Activated CD4-positive, alpha-beta T cell treated with anti-CD3 and anti-CD28 coated beads, Interleukin-2, amount 50 U/mL, for 24 hours (primary cell): Measurements from ENCODE around the gene SORCS2.

ENCODE experiments used
- DNase-seq, 2 donors: peaks; one replicate each; pipeline ENCODE4 v3.0.0-alpha.2; 2020; ENCODE audit warnings: low read depth in 1 of 2, low spot score in 1 of 2

SORCS2 gene

DNA sequence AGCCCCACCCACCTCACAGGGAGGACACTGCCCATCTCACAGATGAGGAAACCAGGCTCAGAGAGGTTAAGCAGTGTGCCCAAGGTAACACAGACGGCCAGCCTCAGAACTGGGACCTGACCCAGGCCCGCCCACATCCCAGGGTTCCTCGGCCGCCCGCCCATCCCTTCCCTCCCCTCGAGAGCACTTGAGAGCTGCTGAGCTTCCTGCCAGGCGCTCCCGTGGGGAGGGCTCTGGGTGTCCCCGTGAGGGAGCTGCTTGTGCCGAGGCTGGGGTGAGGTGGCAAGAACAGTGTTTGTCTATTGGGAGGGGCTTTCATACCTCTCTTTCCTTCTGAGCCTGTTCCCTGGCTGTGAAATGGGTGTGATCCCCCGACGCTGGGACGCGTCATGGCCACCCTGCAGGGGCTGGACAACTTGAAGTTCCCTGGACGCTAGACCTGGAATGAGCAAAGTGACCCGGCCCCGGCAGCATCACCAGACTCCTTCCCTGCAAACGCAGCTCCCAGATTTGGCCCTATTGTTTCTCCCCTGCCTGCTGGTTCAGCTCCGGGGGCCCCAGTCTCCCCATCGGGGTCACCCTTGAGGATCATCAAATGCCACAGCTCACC lies 542.4 kb downstream of the SORCS2 start:
- no peak for DNase-seq

- no peak for DNase-seq
Observed at GRCh38 chr4:7735395-7735794, 543.1 kb downstream of the SORCS2 start.

- no peak for DNase-seq
Observed at GRCh38 chr4:7735961-7736360, 543.6 kb downstream of the SORCS2 start.

DNA sequence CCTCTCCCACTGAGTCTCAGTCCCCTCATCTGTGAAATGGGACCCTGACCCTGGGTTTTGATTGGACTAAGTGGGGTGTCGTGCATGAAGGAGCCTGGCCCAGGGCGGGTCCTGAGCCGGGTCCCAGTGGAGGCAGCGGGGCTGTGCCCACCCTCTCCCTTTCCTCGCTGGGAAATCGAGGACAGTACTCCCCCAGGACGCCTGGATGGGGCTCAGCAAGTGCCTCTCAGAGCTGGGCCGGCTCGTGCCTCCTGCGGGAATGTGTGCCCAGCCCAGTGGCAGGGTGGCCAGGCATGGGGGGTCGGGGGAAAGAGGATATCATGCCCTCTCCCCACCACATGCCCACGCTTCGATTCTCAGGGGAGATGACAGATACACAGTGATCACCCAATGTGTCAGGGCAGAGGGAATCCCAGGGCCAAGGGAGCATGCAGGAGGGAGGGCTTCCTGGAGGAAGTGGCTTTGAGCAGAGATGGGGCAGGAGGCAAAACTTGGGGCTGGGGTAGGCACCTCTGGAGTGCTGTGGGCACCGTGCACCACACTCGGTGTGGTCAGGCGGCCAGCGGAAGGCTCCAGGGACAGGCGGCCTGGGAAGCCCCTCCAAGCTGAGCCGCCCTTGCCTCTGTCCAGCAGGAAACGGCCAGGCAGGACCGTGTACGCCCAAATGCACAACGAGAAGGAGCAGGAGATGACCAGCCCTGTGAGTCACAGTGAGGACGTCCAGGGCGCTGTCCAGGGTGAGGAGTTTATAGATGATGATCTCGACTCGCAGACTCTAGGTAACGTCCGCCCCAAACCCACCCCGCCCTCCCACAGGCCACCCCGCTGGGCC lies 544.3 kb downstream of the SORCS2 start:
- DNase-seq: no peak

- no peak for DNase-seq
Observed at GRCh38 chr4:7737268-7737645, 544.9 kb downstream of the SORCS2 start.

DNA sequence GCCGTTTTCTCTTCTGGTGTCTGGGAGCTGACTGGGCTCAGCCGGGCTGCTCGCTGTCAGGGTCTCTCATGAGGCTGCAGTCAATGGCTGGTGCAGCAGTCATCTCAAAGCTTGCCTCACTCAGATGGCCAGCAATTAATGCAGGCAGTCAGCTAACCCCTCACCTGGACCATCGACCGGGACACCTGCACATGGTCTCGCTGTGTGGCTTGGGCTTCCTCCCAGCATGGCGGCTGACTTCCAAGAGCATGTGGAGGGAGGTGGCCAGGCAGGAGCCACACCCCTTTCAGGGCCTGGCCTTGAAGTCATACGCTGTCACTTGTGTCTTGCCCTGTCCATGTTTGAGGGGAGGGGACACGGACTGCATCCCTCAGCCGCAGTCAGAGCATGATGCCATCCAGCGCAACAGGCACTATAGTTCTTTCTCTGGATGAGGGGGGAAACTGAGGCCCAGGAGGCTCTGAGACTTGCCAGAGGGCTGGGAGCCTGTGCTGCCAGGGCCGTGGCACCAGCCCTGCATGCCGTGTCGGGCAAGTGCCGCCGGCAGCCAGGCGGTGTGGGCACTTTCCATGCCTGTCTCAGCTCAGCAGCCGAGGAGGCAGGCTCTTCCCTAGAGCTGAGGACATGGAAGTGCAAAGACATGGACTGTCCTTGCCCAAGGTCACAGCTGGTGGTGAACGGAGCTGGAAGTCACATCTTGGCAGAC lies 545.6 kb downstream of the SORCS2 start:
- DNase-seq: no peak

DNA sequence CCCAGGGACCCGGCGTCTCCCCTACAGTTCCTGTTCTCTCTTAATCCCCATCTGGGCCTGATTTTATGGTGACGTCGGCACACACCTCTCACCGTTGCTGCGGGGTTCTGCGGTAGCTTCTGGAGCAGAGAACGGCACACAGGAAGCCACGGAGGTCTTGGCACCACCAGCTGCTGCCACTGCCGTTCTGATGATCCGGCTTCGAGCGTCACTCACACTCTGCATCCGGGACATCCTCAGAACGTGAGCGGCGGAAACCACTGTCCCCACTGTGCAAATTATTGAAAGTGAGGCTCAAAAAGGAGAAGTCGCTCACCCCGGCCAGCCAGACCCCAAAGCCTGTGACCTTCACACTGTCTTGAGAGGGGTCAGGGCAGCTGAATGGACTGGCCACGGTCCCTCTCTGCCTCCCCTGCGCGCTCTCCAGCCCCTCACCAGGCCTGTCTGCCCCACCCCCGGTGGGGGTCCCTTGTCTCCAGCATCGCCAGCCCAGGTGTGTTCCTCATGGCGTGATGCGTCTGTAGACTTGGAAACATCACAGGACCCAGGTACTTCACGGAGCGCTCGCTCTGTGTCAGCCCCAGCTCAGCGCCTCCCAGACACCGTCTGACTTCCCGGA lies 546.2 kb downstream of the SORCS2 start:
- no peak for DNase-seq

DNA sequence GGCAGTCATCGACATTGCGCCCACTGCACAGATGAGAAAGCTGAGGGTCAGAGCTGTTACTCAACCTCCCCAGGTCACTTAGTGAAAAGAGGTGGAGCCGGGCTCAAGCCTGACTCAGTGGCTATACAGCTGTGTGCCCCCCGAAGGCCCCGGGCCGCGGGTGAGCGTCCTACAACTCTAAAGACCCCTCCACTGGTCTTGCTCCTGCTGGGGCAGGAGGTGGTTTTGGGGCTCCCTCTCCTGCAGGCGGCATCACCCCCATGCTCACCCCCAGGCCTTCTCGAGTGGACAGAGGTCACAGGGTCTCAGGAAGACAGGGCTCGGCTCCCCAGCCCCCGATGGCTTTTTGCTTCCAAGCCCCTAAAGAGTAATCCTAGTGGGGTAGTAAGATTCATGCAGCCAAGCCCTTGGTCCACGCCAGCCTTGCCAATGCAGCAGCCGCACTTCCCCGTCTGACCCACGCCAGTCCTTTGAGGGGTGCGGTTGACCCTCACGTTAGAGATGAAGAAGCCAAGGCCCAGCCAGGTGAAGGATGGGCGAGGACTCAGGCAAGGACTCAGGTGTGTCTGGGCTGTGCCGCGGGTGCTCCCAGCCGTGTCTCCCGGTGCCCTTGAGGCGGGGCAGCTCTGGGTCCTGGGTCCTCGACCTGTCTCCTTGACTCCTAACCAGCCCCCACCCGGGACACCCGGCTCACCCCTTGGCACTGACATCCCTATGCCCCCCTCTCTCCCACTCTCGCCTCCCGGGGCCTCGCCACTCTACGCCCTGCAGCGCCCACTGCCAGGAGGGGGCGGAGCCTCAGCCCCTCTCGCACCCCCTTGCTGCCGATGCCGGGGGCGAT lies 547.0 kb downstream of the SORCS2 start:
- no peak for DNase-seq

GRCh38 chr4:7739918-7740865 lies 547.9 kb downstream of the SORCS2 start:
- DNase-seq: no peak

GRCh38 chr4:7740866-7741525 lies 548.7 kb downstream of the SORCS2 start:
- no peak for DNase-seq

DNA sequence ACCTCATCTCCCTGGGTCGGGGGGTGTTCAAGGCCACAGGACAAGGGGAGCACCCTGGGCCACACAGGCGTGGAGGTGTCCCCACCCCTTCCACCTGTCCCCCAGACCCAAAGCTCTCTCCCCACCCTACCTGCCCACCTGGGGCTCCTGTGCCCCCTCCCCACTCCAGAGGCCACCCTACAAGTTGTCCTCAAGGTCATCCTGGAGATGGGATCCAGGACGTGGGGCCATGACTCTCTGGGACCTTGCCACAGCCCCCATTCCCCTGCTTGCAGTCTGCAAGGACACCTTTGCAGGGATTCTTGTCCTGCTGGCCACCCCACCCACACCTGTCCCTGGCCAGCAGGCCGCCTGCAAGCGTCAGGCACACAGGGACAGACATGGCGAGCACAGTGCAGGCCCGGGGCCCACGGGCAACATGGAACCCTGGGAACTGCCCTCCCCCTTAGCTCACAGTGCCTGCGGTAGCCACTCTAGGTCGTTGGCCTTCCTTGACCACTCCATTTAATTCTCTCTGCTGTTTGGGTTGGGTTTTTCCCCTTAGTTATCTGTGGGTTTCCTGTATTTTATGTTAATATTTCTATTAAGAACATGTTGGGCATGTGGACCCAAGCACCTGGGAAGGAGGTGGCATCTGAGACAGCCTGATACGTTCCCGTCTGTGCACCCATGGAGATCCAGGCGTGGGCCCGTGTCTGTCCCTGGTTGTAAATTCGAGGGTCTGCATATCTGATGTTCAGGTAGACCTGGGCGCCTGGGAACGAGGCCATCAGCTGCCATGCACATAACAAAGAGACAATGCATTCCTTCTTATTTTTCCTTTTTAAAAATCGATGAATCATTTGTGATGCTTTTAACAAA lies 549.8 kb downstream of the SORCS2 start:
- no peak for DNase-seq

DNA sequence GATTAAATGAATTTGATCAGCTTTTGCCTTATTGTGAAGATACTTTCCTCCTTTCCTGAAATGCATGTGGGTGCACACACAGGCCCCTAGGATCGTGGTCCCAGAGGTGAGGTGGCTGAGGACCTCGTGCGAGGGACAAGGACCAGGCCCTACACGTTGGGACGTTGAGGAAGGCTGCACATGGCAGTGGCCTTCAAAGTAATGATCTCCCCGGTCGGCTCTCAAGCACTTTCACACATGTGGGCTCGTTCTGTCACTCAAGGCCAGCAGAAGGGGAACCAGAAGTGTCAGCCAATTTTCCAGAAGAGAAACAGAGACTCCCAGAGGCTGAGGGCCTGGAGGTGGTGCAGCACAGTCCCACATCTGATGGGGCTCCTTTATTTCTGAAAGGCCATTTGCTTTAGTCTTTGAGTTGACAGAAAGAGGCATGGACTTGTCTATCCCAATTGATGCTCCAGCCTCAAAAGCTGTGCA lies 550.5 kb downstream of the SORCS2 start:
- DNase-seq: no peak

DNA sequence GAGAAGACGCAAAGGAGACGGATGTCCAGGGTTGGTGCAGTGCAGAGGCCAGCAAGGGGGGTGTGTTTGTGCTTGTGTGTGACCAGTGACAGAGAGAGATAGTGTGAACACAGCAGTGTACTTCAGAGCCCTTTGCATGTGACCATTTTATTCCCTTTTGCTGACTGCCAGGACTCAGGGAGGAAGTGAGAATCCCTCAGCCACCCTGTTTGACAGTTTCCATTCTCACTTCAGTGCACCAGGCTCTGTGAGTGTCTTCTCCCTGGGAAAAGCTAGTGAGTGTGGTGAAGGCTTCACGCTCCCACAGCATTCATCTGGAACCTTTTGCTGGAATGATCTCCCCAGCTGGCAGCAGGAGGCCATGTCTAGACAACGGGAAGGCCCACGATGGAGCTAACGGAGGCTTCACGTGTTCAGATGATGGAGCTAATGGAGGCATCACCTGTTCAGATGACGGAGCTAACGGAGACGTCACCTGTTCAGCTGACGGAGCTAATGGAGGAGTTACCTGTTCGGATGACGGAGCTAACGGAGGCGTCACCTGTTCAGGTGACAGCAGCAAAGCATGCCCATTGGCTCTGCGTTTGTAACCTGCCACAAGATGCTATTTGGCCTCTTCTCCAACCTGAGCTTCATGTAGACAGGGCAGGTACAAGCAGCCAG lies 551.9 kb downstream of the SORCS2 start:
- no peak for DNase-seq

DNA sequence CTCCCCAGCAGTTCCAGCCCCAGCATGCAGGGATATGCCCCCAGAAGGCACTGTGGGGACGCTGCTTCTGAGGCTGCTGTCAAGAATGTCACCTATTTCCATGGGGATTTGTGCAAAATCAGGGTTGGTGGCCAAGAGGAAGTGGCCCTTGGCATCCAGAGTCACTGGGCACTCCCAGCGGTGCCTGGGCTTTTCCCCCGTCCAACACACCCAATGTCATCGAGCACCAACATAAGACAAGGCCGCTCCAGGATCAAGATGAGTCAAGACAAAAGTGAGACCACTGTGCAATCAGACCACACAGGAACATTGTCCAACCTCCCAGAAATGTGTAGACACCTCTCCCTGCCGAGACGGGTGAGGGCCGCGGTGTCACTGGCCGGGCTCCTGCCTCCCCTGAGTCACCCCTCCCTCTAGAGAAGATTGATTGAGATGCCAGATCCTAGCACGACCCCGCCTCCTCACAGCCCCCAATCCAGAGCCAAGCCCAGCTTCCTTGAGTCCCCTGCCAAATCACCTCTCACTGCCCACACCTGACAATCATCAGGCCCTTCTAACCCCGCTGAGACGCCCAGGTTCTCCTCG lies 553.1 kb downstream of the SORCS2 start:
- DNase-seq: no peak

DNA sequence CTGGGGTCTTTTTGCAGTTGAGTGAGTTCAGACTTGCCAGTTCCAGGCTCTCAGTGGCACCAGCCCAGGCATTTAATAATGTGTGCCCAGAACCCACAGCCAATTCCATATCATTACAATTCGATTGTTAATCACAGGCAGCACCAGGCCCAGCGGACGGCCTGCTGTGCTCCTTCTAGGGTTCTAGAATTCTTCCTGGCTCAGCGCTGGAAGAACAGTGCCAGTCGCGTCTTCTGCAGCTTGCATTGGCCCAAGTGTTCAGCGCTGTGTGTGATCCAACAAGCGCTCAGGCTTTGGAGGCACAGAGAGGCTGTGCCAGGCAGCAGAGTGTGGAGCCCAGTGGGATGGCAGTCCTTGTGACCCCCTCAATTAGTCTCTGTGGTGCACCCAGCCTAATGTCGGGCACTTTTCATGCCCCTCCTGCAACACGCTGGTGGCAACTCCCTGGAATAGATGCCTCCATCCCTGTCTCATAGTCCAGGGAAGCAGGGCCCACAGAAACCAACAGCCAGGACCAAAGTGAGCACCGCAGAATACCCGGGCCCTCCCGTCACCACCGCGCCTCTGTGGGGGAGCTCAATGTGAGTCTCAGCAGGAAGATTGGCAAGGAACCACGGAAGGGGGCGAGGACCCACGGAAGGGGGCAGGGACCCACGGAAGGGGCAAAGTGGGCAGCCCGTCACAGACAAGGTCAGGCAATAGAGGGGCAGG lies 554.2 kb downstream of the SORCS2 start:
- no peak for DNase-seq

GRCh38 chr4:7747062-7747385 lies 554.7 kb downstream of the SORCS2 start:
- DNase-seq: no peak

DNA sequence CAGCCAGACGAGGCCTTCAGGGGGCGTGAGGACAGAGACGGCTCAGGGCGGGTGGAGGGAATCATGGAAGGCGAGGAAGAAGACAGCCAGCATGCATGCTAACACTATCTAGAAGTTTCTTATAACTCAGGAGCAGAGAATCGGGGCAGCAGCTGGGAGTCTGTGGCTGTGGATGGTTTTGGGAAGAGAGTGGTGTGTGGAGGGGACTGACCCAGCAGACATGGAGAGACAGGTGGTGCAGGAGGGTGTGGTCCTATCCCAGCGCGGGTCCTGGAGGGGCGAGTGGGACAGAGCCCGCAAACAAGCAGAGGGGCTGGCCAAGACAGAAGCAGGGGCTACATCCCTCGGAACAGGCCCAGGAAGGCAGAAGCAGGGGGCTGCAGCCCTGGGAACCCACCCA lies 555.2 kb downstream of the SORCS2 start:
- DNase-seq: no peak
